ENCODE data around the gene ARHGAP12. TPM values are rescaled to one million over a fixed set of nuclear protein-coding genes. Genes with fewer than 3 reads are reported as not detected.

Gene ARHGAP12
- total RNA-seq, 2 experiments from 2014 or later = 11.8 to 14.5 TPM

DNA sequence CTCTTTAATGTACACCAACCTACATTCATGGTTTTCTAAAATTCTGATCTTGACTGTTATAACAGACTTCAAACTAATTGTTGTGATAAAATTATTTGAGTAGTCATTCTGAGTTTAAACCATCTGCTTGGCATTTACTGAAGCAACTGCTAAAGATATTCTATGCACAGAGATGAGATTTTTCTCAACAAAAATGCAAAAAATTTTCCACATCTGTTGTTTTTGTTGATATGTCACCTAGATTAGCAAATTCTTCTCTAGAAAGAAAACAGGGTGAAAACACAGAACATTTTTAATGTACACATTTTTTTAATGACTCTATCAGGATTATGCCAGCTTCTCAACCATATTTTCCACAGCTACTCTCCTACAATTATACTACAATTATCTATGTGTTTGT lies 42.7 kb downstream of the ARHGAP12 start:
- Histone ChIP-seq H3K9me3 (ENCODE audit: low read length) (no peaks in the 10 kb centered on the region), H3K79me2 (ENCODE audit: insufficient read depth, low read depth, low read length) (no peaks in the 10 kb centered on the region), H3K4me3 (ENCODE audit: low read depth, low read length, poor library complexity, severe bottlenecking) (no peak overlapping the region), H3K36me3 (ENCODE audit: insufficient read depth, low read length) (no peaks in the 10 kb centered on the region), H2AFZ (ENCODE audit: low read length) (no peak overlapping the region), H4K20me1 (ENCODE audit: insufficient read depth, low read length) (no peaks in the 10 kb centered on the region), H3K9me2 (ENCODE audit: insufficient read depth, low read length) (no peaks in the 10 kb centered on the region), H3K4me1 (ENCODE audit: insufficient read depth, low read length, poor library complexity, severe bottlenecking) (peaks cover 7% of the 10 kb centered on the region), H3K4me2 (ENCODE audit: low read length) (no peak overlapping the region), H3K27ac (ENCODE audit: low read depth, low read length, poor library complexity, severe bottlenecking) (no peak overlapping the region)
- TF ChIP-seq EZH2phosphoT487 (IDR thresholded peaks at IDR 0.05; ENCODE audit: borderline replicate concordance, low read depth, low read length) = no peak
- TF ChIP-seq, protein P1, sequence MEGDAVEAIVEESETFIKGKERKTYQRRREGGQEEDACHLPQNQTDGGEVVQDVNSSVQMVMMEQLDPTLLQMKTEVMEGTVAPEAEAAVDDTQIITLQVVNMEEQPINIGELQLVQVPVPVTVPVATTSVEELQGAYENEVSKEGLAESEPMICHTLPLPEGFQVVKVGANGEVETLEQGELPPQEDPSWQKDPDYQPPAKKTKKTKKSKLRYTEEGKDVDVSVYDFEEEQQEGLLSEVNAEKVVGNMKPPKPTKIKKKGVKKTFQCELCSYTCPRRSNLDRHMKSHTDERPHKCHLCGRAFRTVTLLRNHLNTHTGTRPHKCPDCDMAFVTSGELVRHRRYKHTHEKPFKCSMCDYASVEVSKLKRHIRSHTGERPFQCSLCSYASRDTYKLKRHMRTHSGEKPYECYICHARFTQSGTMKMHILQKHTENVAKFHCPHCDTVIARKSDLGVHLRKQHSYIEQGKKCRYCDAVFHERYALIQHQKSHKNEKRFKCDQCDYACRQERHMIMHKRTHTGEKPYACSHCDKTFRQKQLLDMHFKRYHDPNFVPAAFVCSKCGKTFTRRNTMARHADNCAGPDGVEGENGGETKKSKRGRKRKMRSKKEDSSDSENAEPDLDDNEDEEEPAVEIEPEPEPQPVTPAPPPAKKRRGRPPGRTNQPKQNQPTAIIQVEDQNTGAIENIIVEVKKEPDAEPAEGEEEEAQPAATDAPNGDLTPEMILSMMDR (conservative IDR thresholded peaks at IDR 0.05; ENCODE audit: low read length) = no peak
- DNase-seq (ENCODE audit: low spot score) = no peak
- intact Hi-C loops (cut with micrococcal nuclease; ENCODE audit: unreplicated experiment) = no loop called here
- CTCF ChIA-PET (ENCODE audit: unreplicated experiment) = no interaction called here
- POLR2A ChIA-PET = interaction anchor here (0.8 to 1.2 kb wide), 2 partner anchors 11 to 16 kb away, joined by 5 to 6 read pairs; no protein-coding TSS in a partner anchor
- no TSS peak for BruUV-seq (replicated peaks)

DNA sequence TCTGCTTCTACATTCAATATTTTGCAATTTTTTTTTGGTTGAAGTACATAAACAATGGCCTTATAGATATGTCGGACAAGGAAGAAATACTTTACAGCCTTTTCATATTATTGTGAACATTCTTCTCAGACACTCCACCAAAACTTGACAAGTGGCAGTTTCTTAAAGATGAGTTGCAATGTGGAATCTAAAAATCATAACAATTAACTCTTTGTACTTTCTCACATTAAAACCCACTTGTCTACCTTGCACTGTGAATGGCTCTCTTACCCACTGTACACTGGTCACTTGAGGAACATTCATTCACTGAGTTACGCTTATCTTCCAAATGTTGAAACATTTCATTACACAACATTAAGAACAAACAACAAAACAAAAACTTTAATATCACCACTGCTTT lies 44.2 kb downstream of the ARHGAP12 start:
- intact Hi-C loops (cut with micrococcal nuclease; ENCODE audit: unreplicated experiment) = no loop called here
- Histone ChIP-seq H3K4me2 (ENCODE audit: low read length) (no peak overlapping the region), H3K4me3 (ENCODE audit: low read depth, low read length, poor library complexity, severe bottlenecking) (no peak overlapping the region), H3K9me2 (ENCODE audit: insufficient read depth, low read length) (no peaks in the 10 kb centered on the region), H3K36me3 (ENCODE audit: insufficient read depth, low read length) (no peaks in the 10 kb centered on the region), H4K20me1 (ENCODE audit: insufficient read depth, low read length) (no peaks in the 10 kb centered on the region), H2AFZ (ENCODE audit: low read length) (no peak overlapping the region), H3K9me3 (ENCODE audit: low read length) (no peaks in the 10 kb centered on the region), H3K27ac (ENCODE audit: low read depth, low read length, poor library complexity, severe bottlenecking) (no peak overlapping the region), H3K4me1 (ENCODE audit: insufficient read depth, low read length, poor library complexity, severe bottlenecking) (peaks cover 7% of the 10 kb centered on the region), H3K79me2 (ENCODE audit: insufficient read depth, low read depth, low read length) (no peaks in the 10 kb centered on the region)
- ChIA-PET CTCF (ENCODE audit: unreplicated experiment) (no interaction called here), POLR2A (interaction anchor here (0.9 to 1.2 kb wide), 2 partner anchors 12 to 23 kb away, joined by 3 to 5 read pairs; no protein-coding TSS in a partner anchor)
- no peak for DNase-seq (ENCODE audit: low spot score)
- BruUV-seq (replicated peaks) = no TSS peak
- TF ChIP-seq, protein P1 (conservative IDR thresholded peaks at IDR 0.05; ENCODE audit: low read length) = no peak
- no peak for TF ChIP-seq EZH2phosphoT487 (IDR thresholded peaks at IDR 0.05; ENCODE audit: borderline replicate concordance, low read depth, low read length)

DNA sequence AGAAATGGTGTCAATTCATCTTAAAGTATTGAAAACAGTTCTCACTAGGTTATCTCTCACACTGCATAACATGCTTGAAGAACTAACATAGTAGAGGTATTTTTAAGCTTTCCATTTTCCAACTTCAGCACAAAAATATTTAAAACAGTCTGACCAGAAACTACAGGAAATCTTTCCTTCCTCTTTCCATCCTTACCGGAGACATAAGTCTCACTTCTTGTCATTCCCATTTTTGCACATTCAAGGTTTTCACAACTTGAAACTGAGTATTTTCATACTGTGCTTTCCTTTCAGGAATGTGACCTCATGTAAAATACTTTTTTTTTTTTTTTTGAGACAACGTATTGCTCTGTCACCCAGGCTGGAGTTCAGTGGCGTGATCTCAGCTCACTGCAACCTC lies 45.2 kb downstream of the ARHGAP12 start:
- ChIA-PET CTCF (ENCODE audit: unreplicated experiment) (no interaction called here), POLR2A (interaction anchor here (0.6 to 0.9 kb wide), 5 partner anchors 22 to 680 kb away, joined by 3 read pairs; no protein-coding TSS in a partner anchor)
- no peak overlapping the region for H2AFZ ChIP-seq (ENCODE audit: low read length)
- no peak for DNase-seq (ENCODE audit: low spot score)
- no peak overlapping the region for H3K4me3 ChIP-seq (ENCODE audit: low read depth, low read length, poor library complexity, severe bottlenecking)
- BruUV-seq (replicated peaks) = no TSS peak
- no peaks in the 10 kb centered on the region for H3K36me3 ChIP-seq (ENCODE audit: insufficient read depth, low read length)
- H3K9me2 ChIP-seq (ENCODE audit: insufficient read depth, low read length) = no peaks in the 10 kb centered on the region
- no peak overlapping the region for H3K27ac ChIP-seq (ENCODE audit: low read depth, low read length, poor library complexity, severe bottlenecking)
- H3K79me2 ChIP-seq (ENCODE audit: insufficient read depth, low read depth, low read length) = no peaks in the 10 kb centered on the region
- intact Hi-C loops (cut with micrococcal nuclease; ENCODE audit: unreplicated experiment) = no loop called here
- H3K4me1 ChIP-seq (ENCODE audit: insufficient read depth, low read length, poor library complexity, severe bottlenecking) = peaks cover 7% of the 10 kb centered on the region
- H3K4me2 ChIP-seq (ENCODE audit: low read length) = no peak overlapping the region
- H4K20me1 ChIP-seq (ENCODE audit: insufficient read depth, low read length) = no peaks in the 10 kb centered on the region
- TF ChIP-seq, protein P1 (conservative IDR thresholded peaks at IDR 0.05; ENCODE audit: low read length) = no peak
- no peak for TF ChIP-seq EZH2phosphoT487 (IDR thresholded peaks at IDR 0.05; ENCODE audit: borderline replicate concordance, low read depth, low read length)
- no peaks in the 10 kb centered on the region for H3K9me3 ChIP-seq (ENCODE audit: low read length)

All from OCI-LY7 (cell line).